ENCODE measurements around the gene KISS1R. TPM values are rescaled to one million over a fixed set of nuclear protein-coding genes. Genes with fewer than 3 reads are reported as not detected.
"Not testable (repeated sequence)": the region's sequence is repeated elsewhere in the genome, so short reads cannot be mapped to it uniquely, and the experiment has no call there.

The KISS1R gene
- total RNA-seq, 1 donor from 2014 or later: not detected

GRCh38 chr19:881385-882071, 35.6 kb upstream of the KISS1R start:
- no peak for DNase-seq (ENCODE audit: low read depth)

GRCh38 chr19:882871-883497, 34.1 kb upstream of the KISS1R start:
- no peak for DNase-seq (ENCODE audit: low read depth)

GRCh38 chr19:883661-884211, 33.4 kb upstream of the KISS1R start:
- DNase-seq (ENCODE audit: low read depth): no peak

GRCh38 chr19:884420-885211, 32.5 kb upstream of the KISS1R start:
- no peak for DNase-seq (ENCODE audit: low read depth)

GRCh38 chr19:885536-886224, 31.5 kb upstream of the KISS1R start:
- no peak for DNase-seq (ENCODE audit: low read depth)

GRCh38 chr19:887072-887471, 30.1 kb upstream of the KISS1R start:
- peak; percentile 24 for DNase-seq (ENCODE audit: low read depth)

GRCh38 chr19:887599-887998, 29.5 kb upstream of the KISS1R start:
- DNase-seq (ENCODE audit: low read depth): no peak

- DNase-seq (ENCODE audit: low read depth): no peak
These were observed 28.4 kb upstream of the KISS1R start for GRCh38 chr19:888581-889385.

- DNase-seq (ENCODE audit: low read depth): no peak
These were observed 27.4 kb upstream of the KISS1R start for GRCh38 chr19:889662-890295.

- no peak for DNase-seq (ENCODE audit: low read depth)
These were observed 26.3 kb upstream of the KISS1R start for GRCh38 chr19:890831-891230.

GRCh38 chr19:891421-892200, 25.5 kb upstream of the KISS1R start:
- not testable (repeated sequence) for DNase-seq (ENCODE audit: low read depth)

GRCh38 chr19:892243-892893, 24.8 kb upstream of the KISS1R start:
- no peak for DNase-seq (ENCODE audit: low read depth)

- DNase-seq (ENCODE audit: low read depth): peak; percentile 91
These were observed 24.0 kb upstream of the KISS1R start, which contains the start of the genes MED16 and RNU6-9 for GRCh38 chr19:892894-893689. TSS of gene MED16 (minus strand) at chr19:893187. CDS start at chr19:891131, 2,056 bp downstream. TSS of gene RNU6-9 (plus strand) at chr19:893484.

GRCh38 chr19:896434-896833, 20.7 kb upstream of the KISS1R start:
- DNase-seq (ENCODE audit: low read depth): no peak

- DNase-seq (ENCODE audit: low read depth): no peak
These were observed 20.1 kb upstream of the KISS1R start for GRCh38 chr19:896999-897398.

- no peak for DNase-seq (ENCODE audit: low read depth)
These were observed 19.6 kb upstream of the KISS1R start for GRCh38 chr19:897442-898039.

GRCh38 chr19:898663-899062, 18.5 kb upstream of the KISS1R start:
- no peak for DNase-seq (ENCODE audit: low read depth)

Measured in myocyte (in vitro differentiated cells).